Left ventricle myocardium inferior (tissue), 1 donor: Measurements from ENCODE around the gene ADAMTSL1. TPM values are rescaled to one million over a fixed set of nuclear protein-coding genes. Genes with fewer than 3 reads are reported as not detected.

ENCODE experiments used
- DNase-seq: peaks from one replicate; pipeline ENCODE4 v3.0.0-alpha.2; 2020
- H3K27ac ChIP-seq: fragments of 200-600 bp; replicated peaks from 2 replicates; pipeline ENCODE4 v1.8.0; 2021
- H3K27me3 ChIP-seq: fragments of 200-600 bp; 2 replicates; pipeline ENCODE4 v1.8.0; 2021; ENCODE audit warnings: low read depth
- H3K36me3 ChIP-seq: fragments of 200-600 bp; 2 replicates; pipeline ENCODE4 v1.8.0; 2021
- H3K4me1 ChIP-seq: fragments of 200-600 bp; 2 replicates; pipeline ENCODE4 v1.8.0; 2021
- H3K4me3 ChIP-seq: fragments of 200-600 bp; 2 replicates; pipeline ENCODE4 v1.8.0; 2021; ENCODE audit warnings: mild to moderate bottlenecking, moderate library complexity
- H3K9me3 ChIP-seq: fragments of 200-600 bp; replicated peaks from 2 replicates; pipeline ENCODE4 v1.8.0; 2021
- CTCF ChIP-seq: fragments of 200-600 bp; IDR thresholded peaks from 2 replicates; pipeline ENCODE4 v1.8.0; 2021; ENCODE audit warnings: antibody characterized with exemption, mild to moderate bottlenecking, borderline replicate concordance
- intact Hi-C: fragments of 100-400 bp; cut with micrococcal nuclease; formaldehyde crosslinking; loops from one replicate; pipeline ENCODE4 v1.11.0; 2022
- microRNA-seq: library from miRNA; unstranded; fragments of <30 nt; microRNA quantifications from one replicate; pipeline ENCODE4 v1.2.0, GENCODE V29; 2020
- total RNA-seq: library from RNA; stranded (reverse); fragmentation: NEBNext Ultra II Directional; extraction: Animal tissue kit (Norgen Biotek cat#: 25700); gene quantifications from one replicate; pipeline ENCODE4 v1.2.1, GENCODE V29; 2021
- donor health status: DM: no; HTN: yes; CAD: no; lungs with severe emphysema.

Gene ADAMTSL1
- total RNA-seq, 1 donor from 2014 or later = 1.7 TPM

- DNase-seq = no peak
- Histone ChIP-seq H3K4me3 (no peak overlapping the region), H3K27me3 (no peaks in the 10 kb centered on the region), H3K27ac (no peak overlapping the region), H3K4me1 (no peaks in the 10 kb centered on the region), H3K36me3 (no peaks in the 10 kb centered on the region), H3K9me3 (no peaks in the 10 kb centered on the region)
- intact Hi-C loops = no loop called here
- TF ChIP-seq CTCF = no peak
Observed at GRCh38 chr9:18955626-18956025, 481.7 kb downstream of the ADAMTSL1 start.

Small RNA genes within 50 kb of the gene (microRNA-seq; reads per million reads assigned to microRNA genes)
- gene MIR3152 = not detected
